ENCODE measurements around the gene RCBTB1.

- TF ChIP-seq, protein P1, sequence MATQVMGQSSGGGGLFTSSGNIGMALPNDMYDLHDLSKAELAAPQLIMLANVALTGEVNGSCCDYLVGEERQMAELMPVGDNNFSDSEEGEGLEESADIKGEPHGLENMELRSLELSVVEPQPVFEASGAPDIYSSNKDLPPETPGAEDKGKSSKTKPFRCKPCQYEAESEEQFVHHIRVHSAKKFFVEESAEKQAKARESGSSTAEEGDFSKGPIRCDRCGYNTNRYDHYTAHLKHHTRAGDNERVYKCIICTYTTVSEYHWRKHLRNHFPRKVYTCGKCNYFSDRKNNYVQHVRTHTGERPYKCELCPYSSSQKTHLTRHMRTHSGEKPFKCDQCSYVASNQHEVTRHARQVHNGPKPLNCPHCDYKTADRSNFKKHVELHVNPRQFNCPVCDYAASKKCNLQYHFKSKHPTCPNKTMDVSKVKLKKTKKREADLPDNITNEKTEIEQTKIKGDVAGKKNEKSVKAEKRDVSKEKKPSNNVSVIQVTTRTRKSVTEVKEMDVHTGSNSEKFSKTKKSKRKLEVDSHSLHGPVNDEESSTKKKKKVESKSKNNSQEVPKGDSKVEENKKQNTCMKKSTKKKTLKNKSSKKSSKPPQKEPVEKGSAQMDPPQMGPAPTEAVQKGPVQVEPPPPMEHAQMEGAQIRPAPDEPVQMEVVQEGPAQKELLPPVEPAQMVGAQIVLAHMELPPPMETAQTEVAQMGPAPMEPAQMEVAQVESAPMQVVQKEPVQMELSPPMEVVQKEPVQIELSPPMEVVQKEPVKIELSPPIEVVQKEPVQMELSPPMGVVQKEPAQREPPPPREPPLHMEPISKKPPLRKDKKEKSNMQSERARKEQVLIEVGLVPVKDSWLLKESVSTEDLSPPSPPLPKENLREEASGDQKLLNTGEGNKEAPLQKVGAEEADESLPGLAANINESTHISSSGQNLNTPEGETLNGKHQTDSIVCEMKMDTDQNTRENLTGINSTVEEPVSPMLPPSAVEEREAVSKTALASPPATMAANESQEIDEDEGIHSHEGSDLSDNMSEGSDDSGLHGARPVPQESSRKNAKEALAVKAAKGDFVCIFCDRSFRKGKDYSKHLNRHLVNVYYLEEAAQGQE (IDR thresholded peaks at IDR 0.05; ENCODE audit: low read depth, low read length): no peak
- TF ChIP-seq, protein P2, sequence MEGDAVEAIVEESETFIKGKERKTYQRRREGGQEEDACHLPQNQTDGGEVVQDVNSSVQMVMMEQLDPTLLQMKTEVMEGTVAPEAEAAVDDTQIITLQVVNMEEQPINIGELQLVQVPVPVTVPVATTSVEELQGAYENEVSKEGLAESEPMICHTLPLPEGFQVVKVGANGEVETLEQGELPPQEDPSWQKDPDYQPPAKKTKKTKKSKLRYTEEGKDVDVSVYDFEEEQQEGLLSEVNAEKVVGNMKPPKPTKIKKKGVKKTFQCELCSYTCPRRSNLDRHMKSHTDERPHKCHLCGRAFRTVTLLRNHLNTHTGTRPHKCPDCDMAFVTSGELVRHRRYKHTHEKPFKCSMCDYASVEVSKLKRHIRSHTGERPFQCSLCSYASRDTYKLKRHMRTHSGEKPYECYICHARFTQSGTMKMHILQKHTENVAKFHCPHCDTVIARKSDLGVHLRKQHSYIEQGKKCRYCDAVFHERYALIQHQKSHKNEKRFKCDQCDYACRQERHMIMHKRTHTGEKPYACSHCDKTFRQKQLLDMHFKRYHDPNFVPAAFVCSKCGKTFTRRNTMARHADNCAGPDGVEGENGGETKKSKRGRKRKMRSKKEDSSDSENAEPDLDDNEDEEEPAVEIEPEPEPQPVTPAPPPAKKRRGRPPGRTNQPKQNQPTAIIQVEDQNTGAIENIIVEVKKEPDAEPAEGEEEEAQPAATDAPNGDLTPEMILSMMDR (IDR thresholded peaks at IDR 0.05 in 2 of 3, conservative IDR thresholded peaks at IDR 0.05 in 1 of 3; ENCODE audit: control insufficient read depth in 2 of 3, extremely low read depth in 1 of 3, insufficient read depth in 1 of 3, low read depth in 3 of 3, low read length in 3 of 3): no peak
- peak; percentile 83 for TF ChIP-seq POLR2A (IDR thresholded peaks at IDR 0.05; ENCODE audit: low read depth, low read length)
Measured at GRCh38 chr13:49627831-49628652, 42.7 kb upstream of the RCBTB1 start, which contains the start of gene ARL11.

Data from GM12878 (cell line).